IPS-18a (cell line): ENCODE results near the gene TMC4.
"Not testable (repeated sequence)": the region's sequence is repeated elsewhere in the genome, so short reads cannot be mapped to it uniquely, and the experiment has no call there.

Experiments used
- H3K27ac ChIP-seq: one replicate; pipeline ENCODE4 v1.5.1; 2013; ENCODE audit warnings: low read length
- H3K27me3 ChIP-seq: one replicate; pipeline ENCODE4 v1.6.1; 2013; ENCODE audit warnings: mild to moderate bottlenecking, low read length; ENCODE audit not compliant: control insufficient read depth, insufficient read depth
- H3K36me3 ChIP-seq: one replicate; pipeline ENCODE4 v1.6.1; 2013; ENCODE audit warnings: low read depth, low read length; ENCODE audit not compliant: control insufficient read depth
- H3K4me1 ChIP-seq: one replicate; pipeline ENCODE4 v1.6.1; 2013; ENCODE audit warnings: low read depth, low read length; ENCODE audit not compliant: control insufficient read depth
- H3K4me3 ChIP-seq: one replicate; pipeline ENCODE4 v1.5.1; 2013; ENCODE audit warnings: low read length
- H3K9ac ChIP-seq: one replicate; pipeline ENCODE4 v1.6.1; 2013; ENCODE audit warnings: mild to moderate bottlenecking, low read length, moderate library complexity
- H3K9me3 ChIP-seq: one replicate; pipeline ENCODE4 v1.6.1; 2013; ENCODE audit warnings: low read depth, low read length; ENCODE audit not compliant: control insufficient read depth

The TMC4 gene

GRCh38 chr19:54171736-54172431, 1.1 kb downstream of the TMC4 start:
- not testable (repeated sequence) for H3K9me3 ChIP-seq, H3K27me3 ChIP-seq, H3K27ac ChIP-seq, H3K4me3 ChIP-seq, H3K36me3 ChIP-seq, H3K4me1 ChIP-seq, H3K9ac ChIP-seq

DNA sequence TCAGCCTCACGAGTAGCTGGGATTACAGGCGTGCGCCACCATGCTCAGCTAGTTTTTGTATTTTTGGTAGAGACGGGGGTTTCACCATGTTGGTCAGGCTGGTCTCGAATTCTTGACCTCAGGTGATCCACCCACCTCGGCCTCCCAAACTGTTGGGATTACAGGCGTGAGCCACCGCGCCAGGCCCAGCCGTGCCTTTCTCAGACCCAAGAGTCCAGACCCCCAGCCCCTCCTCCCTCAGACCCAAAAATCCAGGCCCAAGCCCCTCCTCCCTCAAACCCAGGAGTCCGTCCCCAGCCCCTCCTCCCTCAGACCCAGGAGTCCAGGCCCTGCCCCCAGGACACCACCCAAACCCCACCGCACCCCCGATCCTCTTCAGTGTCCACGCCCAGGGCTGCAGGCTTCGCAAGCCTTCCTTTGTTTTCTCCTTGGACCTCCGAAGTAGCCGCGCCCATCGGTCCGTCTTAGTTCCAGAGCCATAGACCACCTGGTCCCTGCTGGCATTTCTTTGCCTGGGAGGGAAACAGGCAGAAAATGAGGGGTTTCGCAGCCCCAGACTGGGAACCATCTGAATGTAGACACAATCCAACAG, 3.7 kb downstream of the TMC4 start:
- no peak overlapping the region for H3K4me3 ChIP-seq
- no peaks in the 10 kb centered on the region for H3K9me3 ChIP-seq
- peaks cover 3% of the 10 kb centered on the region for H3K4me1 ChIP-seq
- H3K36me3 ChIP-seq: no peaks in the 10 kb centered on the region
- H3K27me3 ChIP-seq: no peaks in the 10 kb centered on the region
- no peak overlapping the region for H3K27ac ChIP-seq
- no peak overlapping the region for H3K9ac ChIP-seq

DNA sequence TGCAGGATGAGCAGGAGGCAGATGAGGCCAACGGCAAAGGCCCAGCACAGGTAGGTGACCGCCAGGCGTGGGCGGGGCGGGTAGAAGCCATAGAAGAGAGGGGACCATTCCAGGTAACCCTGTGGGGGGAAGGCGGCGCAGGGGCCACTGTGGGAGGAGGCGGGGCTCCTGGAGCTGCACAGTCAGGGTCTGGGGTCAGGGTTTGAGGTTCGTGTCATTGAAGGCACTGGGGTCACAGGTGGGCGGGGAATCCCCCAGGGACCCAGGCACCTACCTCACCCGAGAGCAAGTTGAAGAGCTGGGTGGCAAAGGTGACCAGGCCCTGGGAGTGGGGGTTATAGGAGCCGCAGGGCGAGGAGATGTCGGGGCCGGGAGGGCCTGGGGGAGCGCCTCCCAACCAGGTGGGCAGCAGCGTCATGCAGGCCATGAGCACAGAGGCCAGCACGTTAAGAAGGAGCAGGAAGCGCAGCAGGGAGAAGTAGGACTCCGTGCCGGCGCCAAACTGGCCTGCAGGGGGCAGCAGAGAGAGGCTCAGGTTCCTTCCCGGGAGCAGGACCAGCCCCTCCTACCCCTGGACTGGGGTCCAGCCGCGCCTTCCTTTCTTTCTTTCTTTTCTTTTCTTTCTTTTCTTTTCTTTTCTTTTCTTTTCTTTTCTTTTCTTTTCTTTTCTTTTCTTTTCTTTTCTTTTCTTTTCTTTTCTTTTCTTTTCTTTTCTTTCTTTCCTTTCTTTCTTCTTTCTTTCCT, 4.6 kb downstream of the TMC4 start:
- H3K36me3 ChIP-seq: no peaks in the 10 kb centered on the region
- H3K27ac ChIP-seq: no peak overlapping the region
- no peak overlapping the region for H3K9ac ChIP-seq
- H3K27me3 ChIP-seq: peaks cover 4% of the 10 kb centered on the region
- peaks cover 1% of the 10 kb centered on the region for H3K4me1 ChIP-seq
- H3K4me3 ChIP-seq: no peak overlapping the region
- no peaks in the 10 kb centered on the region for H3K9me3 ChIP-seq

DNA sequence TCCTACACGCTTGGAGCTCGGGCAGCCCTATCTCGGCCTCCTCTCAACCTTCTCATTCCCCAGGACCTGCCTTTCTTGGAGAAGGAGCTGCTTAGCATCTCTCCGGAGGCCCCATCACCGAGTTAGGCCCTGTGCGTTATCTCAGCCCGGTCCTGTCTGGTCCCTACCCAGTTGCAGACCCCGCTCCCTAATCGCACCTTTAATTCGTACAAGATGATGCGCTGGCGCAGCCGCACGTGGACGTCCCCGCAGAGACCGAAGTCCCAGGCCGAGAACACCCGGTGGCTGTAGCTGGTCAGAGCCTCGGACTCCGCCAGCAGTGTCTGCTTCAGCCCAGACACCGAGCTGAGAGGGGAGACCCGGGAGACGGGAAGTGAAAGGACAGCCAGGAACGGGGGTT, 7.7 kb downstream of the TMC4 start:
- no peaks in the 10 kb centered on the region for H3K36me3 ChIP-seq
- no peak overlapping the region for H3K4me3 ChIP-seq
- no peaks in the 10 kb centered on the region for H3K4me1 ChIP-seq
- H3K9ac ChIP-seq: no peak overlapping the region
- H3K27me3 ChIP-seq: peaks cover 11% of the 10 kb centered on the region
- no peaks in the 10 kb centered on the region for H3K9me3 ChIP-seq
- H3K27ac ChIP-seq: no peak overlapping the region

GRCh38 chr19:54164369-54165068, 8.4 kb downstream of the TMC4 start:
- Histone ChIP-seq H3K27me3 (peaks cover 11% of the 10 kb centered on the region), H3K36me3 (no peaks in the 10 kb centered on the region), H3K27ac (no peak overlapping the region), H3K4me3 (peak overlapping the region; percentile 34), H3K4me1 (no peaks in the 10 kb centered on the region), H3K9ac (no peak overlapping the region), H3K9me3 (no peaks in the 10 kb centered on the region)

DNA sequence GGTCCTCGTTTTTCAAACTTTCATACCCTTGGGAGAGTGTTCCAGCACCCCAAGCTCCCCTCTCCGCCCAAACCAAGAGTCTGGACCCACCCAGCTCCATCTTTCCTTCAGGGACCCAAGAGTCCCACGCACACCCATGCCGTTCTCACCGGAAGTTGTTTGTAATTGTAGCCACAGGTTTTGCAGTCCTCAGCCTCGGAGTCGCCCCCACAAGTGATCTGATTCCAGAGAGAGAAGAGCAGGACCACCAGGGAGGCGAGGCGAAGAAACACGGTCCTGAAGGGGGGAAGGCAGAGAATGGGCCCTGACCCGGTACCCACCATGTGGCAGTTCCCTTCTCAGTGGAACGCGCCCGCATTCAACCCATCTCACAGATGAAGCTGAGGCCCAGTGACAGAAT, 10.1 kb downstream of the TMC4 start:
- Histone ChIP-seq H3K4me1 (peaks cover 3% of the 10 kb centered on the region), H3K4me3 (no peak overlapping the region), H3K27me3 (peaks cover 11% of the 10 kb centered on the region), H3K9me3 (no peaks in the 10 kb centered on the region), H3K9ac (no peak overlapping the region), H3K27ac (no peak overlapping the region), H3K36me3 (no peaks in the 10 kb centered on the region)

GRCh38 chr19:54162241-54162805, 10.6 kb downstream of the TMC4 start:
- peaks cover 11% of the 10 kb centered on the region for H3K27me3 ChIP-seq
- no peak overlapping the region for H3K9ac ChIP-seq
- no peaks in the 10 kb centered on the region for H3K9me3 ChIP-seq
- peaks cover 3% of the 10 kb centered on the region for H3K4me1 ChIP-seq
- no peak overlapping the region for H3K27ac ChIP-seq
- H3K36me3 ChIP-seq: no peaks in the 10 kb centered on the region
- peak overlapping the region; percentile 42 for H3K4me3 ChIP-seq

DNA sequence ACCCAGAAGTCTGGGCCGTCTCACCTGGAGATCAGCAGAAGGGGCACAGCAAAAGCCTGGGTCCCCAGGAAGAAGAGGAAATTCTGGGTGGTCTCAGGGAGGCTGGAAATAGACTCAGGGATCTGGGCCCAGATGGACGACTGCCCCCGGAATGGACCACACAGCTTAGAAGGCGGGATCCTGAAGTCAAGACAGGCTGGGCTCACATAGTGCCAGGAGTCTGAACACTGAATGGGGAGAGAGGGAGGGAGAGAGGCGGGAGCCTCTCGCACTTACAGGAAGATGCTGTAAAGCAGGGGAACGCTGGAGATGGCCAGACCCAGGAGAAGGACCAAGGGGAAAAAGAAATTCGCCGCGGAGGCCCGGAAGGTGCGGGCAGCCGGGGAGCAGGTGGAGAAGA, 12.1 kb downstream of the TMC4 start:
- Histone ChIP-seq H3K9ac (peak overlapping the region; percentile 51), H3K36me3 (peaks cover 12% of the 10 kb centered on the region), H3K4me3 (peak overlapping the region; percentile 78), H3K27me3 (peaks cover 11% of the 10 kb centered on the region), H3K4me1 (peaks cover 3% of the 10 kb centered on the region), H3K27ac (no peak overlapping the region), H3K9me3 (no peaks in the 10 kb centered on the region)

DNA sequence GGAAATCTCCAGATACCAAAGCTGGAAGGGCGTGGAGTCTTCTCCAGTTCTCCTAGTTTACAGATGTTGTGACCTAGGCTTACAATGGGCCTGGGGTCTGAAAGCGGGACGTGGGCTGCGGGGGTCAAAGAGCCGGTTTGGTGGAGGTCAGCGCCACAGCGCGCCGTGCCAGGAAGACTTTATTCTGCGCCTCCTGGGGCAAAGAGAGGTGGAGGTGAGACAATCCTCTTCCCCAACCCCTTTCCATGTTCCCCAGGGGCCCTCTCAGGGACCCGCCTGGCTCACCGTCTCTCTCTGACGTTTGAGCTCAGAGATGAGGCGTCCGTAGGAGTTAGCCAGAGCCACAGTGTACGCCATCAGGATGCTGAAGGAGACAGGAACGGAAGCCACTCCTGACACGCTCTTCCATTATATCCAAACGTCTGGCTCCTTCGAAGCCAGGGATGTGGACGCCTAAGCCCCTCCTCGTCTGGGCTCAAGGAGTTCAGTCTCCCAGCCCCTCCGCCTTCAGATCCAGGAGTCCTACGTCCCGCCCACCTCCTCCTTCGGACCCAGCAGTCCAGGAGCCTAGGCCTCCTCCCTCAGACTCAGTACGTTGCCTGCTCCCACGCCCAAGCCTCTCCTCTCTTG, 12.7 kb downstream of the TMC4 start:
- Histone ChIP-seq H3K27ac (no peak overlapping the region), H3K4me3 (peak overlapping the region; percentile 78), H3K36me3 (peaks cover 15% of the 10 kb centered on the region), H3K27me3 (peaks cover 11% of the 10 kb centered on the region), H3K9ac (peak overlapping the region; percentile 51), H3K4me1 (peaks cover 3% of the 10 kb centered on the region), H3K9me3 (no peaks in the 10 kb centered on the region)

DNA sequence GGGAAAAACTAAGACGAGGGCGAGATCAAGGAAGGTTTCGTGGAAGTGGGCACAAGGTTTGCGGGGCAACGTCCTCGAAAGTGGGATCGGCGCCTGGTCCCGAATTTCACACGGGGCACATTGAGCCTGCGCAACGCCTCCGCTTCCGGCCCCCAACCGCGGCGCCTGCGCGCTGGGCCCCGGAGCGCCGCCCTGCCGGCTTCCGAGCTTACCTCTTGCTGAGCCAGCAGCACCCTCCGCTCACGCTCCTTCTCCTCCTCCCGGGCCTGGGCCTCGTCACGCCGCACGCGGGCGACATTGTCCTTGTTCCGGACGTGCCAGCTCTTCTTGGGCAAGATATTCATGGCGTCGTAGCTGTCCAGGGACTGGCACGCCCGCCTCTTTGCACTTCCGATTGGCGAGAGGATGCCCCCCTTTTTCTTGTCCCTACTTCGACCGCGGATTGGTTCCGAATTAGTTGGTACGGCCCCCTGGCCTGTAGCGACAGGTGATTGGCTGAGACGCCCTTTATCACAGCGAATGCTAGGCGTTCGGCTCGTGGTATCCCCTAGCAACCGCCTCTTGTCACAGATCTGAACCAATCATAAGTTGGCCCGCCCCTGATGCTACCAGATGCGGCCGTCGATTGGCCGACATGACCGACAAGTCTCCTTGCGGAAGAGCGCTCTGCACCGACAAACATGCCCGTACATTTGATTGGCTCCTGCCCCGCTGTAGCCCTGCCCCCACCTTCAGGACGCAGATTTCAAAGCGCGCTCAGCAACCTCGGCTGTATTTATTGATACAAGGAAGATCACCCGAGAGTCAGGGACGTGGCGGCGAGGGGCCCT, 13.4 kb downstream of the TMC4 start, which contains the start of gene LENG1:
Gene LENG1, minus strand, starts transcription at position 370 of the 830 bp plus-strand sequence. Its CDS starts 26 bp downstream, at position 344.
- Histone ChIP-seq H3K9me3 (no peaks in the 10 kb centered on the region), H3K4me3 (peak within 1 kb of the TSS; percentile 78), H3K36me3 (peaks cover 21% of the 10 kb centered on the region), H3K4me1 (peaks cover 3% of the 10 kb centered on the region), H3K27me3 (peaks cover 11% of the 10 kb centered on the region), H3K27ac (peak within 1 kb of the TSS; percentile 5), H3K9ac (peak within 1 kb of the TSS; percentile 55)
